ENCODE results near the gene VSTM1.
"Not testable (repeated sequence)": the region's sequence is repeated elsewhere in the genome, so short reads cannot be mapped to it uniquely, and the experiment has no call there.

The VSTM1 gene

DNA sequence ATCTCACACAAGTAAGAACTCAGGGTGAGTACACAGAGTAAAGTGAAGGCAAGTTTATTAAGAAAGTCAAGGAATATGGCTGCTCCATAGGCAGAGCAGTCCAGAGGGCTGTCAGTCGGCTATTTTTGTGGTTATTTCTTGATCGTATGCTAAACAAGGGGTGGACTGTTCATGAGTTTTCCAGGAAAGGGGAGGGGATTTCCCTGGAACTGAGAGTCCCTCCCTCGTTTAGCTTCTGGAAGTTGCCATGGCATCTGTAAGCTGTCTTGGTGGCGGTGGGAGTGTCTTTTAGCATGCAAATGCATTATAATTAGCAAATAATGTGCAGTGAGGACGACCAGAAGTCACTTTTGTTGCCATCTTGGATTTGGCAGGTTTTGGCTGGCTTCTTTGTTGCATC lies 5.8 kb upstream of the VSTM1 start:
- DNase-seq = no peak

DNA sequence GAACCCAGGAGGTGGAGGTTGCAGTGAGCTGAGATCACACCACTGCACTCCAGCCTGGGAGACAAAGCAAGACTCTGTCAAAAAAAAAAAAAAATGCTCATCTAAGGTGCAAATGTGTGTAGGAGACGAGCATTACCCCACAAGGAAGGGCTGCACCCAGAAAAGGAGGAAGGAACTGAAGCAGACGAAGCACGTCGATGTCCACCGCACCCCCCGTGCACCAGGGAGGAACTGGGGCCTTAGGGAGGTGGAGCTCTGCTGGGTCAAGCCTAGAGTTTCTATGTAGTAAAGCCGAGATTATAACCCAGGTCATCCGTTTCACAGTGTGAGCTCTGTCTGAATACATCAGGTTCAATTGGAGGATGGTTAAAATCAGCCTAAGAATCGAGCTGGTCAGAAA lies 1.1 kb downstream of the VSTM1 start:
- no peak for DNase-seq

DNA sequence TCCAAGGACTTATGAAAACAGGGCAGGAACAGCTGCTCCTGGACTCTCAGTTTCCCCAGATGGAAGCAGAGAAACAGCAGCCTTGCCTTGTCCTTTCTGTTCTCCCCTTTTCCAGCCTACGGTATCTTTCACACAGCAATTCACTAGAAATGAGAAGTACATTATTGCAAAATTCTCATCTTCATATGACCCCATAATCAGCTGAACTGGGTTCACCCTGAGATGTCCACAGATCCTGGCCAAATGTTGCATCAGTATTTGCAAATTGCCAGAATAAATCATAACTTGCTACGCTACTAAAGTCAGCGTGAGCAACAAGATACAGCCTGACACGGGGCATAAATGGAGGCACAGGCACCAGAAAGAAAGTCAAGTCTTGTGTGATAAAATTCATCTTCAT lies 16.1 kb downstream of the VSTM1 start:
- no peak for DNase-seq

- no peak for DNase-seq
Measured at GRCh38 chr19:54045771-54046170, 17.9 kb downstream of the VSTM1 start.

GRCh38 chr19:54042989-54043388 lies 20.7 kb downstream of the VSTM1 start:
- DNase-seq = no peak

DNA sequence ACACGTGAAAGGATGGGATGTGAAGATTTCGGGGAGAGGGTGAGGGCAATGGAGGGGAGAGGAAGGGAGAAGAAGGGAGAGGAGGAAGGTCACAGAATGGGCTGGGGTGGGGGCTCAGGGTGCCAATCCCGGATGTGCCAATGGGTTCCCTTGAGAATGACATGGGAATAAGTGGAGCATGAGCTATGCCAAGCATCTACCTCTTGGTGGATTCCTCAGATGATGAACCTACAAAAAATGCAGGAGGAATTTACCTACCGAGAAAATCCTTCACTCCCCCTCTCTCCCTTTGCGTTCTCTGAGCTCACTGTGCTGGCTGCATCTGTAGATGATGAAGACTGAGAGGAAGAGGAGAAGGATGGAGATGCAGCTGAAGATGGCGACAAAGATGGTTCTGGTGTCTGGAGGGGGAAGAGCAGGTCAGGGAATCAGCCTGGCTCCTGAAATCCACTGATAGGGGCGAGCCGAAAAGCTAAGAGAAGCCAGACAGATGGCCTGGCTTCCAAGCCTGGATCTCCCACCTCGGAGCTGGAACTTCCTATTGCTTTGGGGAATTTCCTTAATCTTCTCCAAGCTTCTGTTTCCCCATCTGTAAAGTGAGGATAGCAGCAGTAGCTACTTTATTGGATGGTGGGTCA lies 21.6 kb downstream of the VSTM1 start:
- no peak for DNase-seq

GRCh38 chr19:54040003-54040402 lies 23.7 kb downstream of the VSTM1 start:
- DNase-seq = no peak

- DNase-seq = not testable (repeated sequence)
Measured at GRCh38 chr19:54036542-54036941, 27.2 kb downstream of the VSTM1 start.

DNA sequence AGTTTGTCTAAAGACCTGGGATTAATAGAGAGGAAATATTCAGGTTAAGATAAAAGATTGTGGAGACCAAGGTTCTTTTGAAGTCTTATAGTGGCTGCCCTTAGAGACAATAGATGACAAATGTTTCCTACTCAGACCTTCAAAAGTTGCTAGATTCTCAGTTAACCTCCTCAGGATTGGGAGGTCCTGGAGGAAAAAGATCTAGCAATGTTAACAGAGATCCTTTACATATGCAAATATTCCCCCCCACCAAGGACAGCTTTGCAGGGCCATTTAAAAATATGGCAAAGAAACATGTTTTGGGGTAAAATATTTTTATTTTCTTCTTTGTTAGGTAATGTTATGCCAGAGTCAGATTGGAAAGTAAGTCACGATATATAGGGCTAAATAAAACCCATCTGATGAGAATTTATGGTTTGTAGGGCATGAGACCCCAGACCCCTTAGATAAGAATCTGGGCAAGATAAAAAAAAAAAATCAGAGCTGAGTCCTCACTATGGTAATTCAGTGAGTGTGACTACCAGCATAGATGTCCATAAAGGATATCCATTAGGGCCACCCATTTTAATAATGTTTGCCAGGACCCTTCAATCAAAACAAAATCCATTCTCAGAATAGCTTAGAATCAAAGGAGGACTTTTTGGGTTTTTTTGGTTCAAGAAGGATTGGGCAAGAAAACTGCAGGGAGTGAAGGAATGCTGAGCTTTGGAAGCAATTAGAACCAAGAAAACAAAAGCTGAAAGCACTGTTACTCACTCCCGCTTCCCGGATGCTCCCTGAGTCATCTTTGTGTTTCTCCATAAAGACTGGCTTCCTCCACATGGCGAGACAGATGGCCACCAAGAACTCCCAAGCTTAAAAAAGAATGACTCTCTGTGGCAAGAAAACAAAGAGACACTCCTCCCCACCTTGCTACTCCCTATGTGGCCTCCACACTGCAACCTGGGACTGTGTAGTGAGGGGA lies 28.2 kb downstream of the VSTM1 start:
- DNase-seq = no peak

DNA sequence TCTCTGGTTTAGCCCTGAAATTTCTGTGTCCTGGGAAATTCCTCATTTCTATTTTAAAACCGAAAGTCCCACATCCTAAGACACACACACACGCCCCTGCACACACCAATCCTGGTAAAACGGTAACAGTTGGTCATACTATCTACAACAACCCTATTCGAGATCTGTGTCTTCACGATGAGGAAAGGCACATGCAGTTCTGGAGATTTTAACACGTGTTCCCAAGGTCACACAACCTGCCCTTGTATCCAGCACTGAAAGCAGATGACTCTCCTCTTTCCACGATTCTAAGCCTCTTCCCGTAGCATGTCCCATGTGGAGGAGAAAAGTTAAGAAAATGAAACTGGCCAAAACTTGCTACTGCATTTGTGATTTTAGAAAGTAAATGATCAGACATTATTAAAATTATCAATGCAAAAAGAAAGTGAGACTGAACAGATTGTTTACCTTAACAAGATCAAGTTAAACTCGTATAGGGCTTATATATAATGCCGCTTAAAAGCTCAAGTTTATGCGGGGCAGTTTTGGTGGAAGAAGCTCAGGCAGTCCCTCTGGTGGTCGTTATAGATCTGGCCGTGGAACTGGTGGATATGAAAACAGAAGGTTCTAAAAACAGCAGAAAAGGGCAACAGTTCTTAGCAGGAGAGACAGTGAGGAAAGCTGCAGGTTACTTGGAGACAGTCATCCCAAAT lies 32.7 kb downstream of the VSTM1 start:
- no peak for DNase-seq

GRCh38 chr19:54029930-54030490 lies 33.7 kb downstream of the VSTM1 start:
- peak; percentile 50 for DNase-seq

GRCh38 chr19:54029301-54029700 lies 34.4 kb downstream of the VSTM1 start:
- no peak for DNase-seq

- DNase-seq = no peak
Measured at GRCh38 chr19:54026656-54027055, 37.0 kb downstream of the VSTM1 start.

DNA sequence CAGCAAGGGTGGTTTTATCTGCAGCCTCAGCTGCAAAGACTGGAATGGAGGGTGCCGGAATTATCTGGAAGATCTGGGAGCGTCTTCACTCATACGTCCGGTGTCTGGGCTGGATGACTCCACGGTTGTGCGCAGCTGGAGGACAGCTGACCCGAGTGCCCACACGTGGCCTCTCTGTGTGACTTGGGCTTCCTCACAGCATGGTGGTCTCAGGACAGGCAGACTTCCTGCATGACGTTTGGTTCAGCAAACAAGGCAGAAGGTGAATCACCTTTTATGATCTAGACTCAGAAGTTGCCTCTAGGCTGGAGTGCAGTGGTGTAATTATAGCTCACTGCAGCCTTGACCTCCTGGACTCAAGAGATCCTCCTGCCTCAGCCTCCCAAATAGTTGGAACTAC lies 39.0 kb downstream of the VSTM1 start:
- DNase-seq = no peak

GRCh38 chr19:54023191-54023590 lies 40.5 kb downstream of the VSTM1 start:
- DNase-seq = no peak

- no peak for DNase-seq
Measured at GRCh38 chr19:54021932-54022331, 41.8 kb downstream of the VSTM1 start.

DNA sequence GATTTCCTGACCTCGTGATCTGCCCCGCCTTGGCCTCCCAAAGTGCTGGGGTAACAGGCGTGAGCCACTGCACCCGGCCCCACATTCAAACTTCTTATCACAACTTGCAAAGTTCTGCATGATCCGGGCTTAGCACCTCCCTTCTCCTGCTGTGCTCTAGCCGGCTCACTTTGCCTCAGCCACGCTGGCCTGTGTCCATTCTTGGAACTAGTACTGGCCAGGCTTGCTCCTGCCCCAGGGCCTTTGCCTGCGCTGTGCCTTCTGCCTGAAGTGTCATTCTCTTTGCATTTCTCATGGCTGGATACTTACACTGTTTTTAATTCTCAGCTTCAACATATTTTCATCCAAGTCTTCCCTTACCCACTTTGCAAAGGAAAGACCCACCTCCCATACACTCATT lies 42.3 kb downstream of the VSTM1 start:
- no peak for DNase-seq

DNA sequence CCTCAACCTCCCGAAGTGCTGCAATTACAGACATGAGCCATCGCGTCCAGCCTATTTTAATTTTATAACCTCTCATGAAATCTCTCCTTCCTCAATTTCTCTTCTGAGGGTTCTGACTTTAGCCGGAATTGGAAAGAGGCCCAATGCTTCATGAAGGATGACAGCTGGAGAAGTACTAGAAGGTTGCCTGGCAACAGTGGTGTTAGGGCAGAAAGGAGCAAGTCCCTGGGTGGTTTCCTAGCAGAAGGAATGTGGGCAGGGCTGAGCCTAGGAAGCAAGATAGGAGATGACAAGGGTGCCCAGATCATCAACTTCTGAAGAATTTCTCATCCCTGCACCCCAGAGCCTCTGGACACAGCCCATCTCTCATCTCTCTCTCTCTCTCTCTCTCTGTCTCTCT lies 46.4 kb downstream of the VSTM1 start:
- DNase-seq = no peak

DNA sequence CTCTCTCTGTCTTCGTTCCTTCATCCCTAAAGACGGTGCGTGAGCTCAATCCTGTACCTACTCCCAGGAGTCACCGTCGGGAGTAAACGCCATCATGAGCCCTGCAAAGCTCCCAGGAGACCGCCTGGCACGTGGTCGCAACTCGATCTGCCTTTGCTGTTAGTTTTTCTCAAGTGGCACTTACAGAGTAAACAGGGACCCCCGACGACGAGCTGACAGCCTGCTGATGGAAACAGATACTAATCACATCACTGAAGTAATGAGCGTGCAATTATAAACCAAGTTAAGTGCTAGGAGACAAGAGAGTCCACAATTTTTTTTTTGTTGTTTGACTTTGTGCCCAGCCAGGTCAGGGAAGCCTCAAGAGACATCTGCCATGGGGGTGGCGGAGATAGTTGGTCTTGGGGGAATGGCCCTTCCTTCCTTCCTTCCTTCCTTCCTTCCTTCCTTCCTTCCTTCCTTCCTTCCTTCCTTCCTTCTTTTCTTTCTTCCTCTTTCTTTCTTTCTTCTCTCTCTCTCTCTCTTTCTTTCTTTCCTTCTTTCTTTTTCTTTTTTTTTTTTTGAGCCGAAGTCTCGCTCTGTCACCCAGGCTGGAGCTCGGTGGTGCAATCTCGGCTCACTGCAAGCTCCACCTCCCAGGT lies 48.7 kb downstream of the VSTM1 start:
- DNase-seq = no peak

DNA sequence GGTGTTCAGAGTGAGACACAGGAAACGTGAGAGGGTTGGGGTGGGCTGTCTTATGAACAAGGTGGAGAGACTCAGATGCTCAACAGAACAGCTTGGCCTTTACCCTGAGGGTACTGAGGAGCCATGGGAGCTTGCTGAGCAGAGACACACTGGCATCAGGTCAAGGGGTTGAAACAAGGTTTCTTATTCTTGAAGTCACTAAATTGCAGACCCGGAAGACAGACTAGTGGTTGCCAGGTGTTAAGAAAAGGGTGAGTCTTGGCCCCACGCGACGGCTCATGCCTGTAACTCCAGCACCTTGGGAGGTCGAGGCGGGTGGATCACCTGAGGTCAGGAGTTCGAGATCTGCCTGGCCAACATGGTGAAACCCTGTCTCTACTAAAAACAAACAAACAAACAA lies 49.8 kb downstream of the VSTM1 start:
- no peak for DNase-seq

DNA sequence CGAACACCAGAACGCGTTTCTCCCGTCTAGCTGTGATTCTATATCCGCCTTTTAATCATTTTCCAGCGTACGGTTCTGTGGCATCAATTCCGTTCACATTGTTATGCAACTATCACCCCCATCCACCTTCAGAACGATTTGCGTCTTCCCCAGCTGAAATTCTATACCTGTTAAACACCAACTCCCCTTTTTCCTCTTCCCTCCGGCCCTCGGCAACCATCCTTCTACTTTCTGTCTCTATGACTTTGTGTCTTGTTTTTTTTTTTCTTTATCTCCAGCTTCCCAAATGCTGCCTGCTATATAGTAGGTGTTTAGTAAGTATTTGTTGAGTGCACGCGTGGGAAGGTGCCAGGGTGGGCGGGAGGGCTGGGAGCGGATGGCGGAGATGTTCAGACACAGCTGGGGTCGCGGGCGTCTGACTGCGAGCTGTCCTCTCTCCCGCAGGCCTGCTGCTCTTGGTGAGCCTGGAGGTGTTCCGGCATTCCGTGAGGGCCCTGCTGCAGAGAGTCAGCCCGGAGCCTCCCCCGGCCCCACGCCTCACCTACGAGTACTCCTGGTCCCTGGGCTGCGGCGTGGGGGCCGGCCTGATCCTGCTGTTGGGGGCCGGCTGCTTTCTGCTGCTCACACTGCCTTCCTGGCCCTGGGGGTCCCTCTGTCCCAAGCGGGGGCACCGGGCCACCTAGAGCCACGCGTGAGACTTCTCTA lies 52.0 kb downstream of the VSTM1 start:
- DNase-seq = no peak

- DNase-seq = no peak
Measured at GRCh38 chr19:54010474-54010873, 53.2 kb downstream of the VSTM1 start.
